K562 (cell line): Measurements from ENCODE around the gene FBRS. TPM values are rescaled to one million over a fixed set of nuclear protein-coding genes. Genes with fewer than 3 reads are reported as not detected.

Source experiments
- ATAC-seq: fragments of 200-7000 bp; cut with Tn5 transposase; 3 replicates; pipeline ENCODE4 v1.9.1; 2020; ENCODE audit warnings: moderate library complexity
- BruUV-seq: library from RNA; stranded (reverse); fragments of 400-500 nt; replicated peaks from 2 replicates; lab custom pipeline; 2021; lab: Mats Ljungman, UMichigan
- CTCF ChIA-PET: fragments of 300-600 bp; formaldehyde crosslinking; extraction: SDS; loops from one replicate; lab custom pipeline; 2021; ENCODE audit warnings: low intra/inter-chr PET ratio; lab: Yijun Ruan, JAX
- POLR2A ChIA-PET: fragments of 300-600, 350-650 bp; sonication (Branson Sonifier 250); formaldehyde crosslinking; extraction: SDS; loops from one replicate; lab custom pipeline; 2021; ENCODE audit warnings: antibody characterized with exemption, inconsistent platforms; lab: Yijun Ruan, JAX
- DNase-seq, 4 experiments: peaks; one replicate each; pipeline versions ENCODE4 v3.0.0 to v3.0.0-alpha.2; 2011 to 2018; ENCODE audit warnings: low spot score in 3 of 4, mixed read lengths in 3 of 4; ENCODE audit errors: extremely low read depth in 1 of 4
- FAIRE-seq: peaks from 2 replicates; lab custom pipeline; 2011; peaks lifted over from hg19 to GRCh38; lab: Jason Lieb, UNC
- H2AFZ ChIP-seq: 2 replicates; pipeline ENCODE4 v1.6.0; 2011; ENCODE audit warnings: low read depth, low read length, control low read depth, inconsistent platforms
- H3K27ac ChIP-seq: fragments of 200-600 bp; 3 replicates; pipeline ENCODE4 v1.8.0; 2011; ENCODE audit warnings: low read depth, mild to moderate bottlenecking, control low read depth, inconsistent platforms, low read length, moderate library complexity, mixed read lengths; ENCODE audit errors: extremely low read depth
- H3K27me3 ChIP-seq, 2 experiments: fragments of 300-600 bp in 1 of 2; 2 replicates in 1 of 2; 3 replicates in 1 of 2; pipeline versions ENCODE4 v1.6.0 to v1.8.0; 2011; ENCODE audit warnings: inconsistent platforms in 2 of 2, low read length in 2 of 2, mild to moderate bottlenecking in 1 of 2, mixed read lengths in 1 of 2, moderate library complexity in 1 of 2; ENCODE audit not compliant: control insufficient read depth in 2 of 2, insufficient read depth in 2 of 2
- H3K36me3 ChIP-seq: fragments of 300-600 bp; 3 replicates; pipeline ENCODE4 v1.8.0; 2011; ENCODE audit warnings: mild to moderate bottlenecking, low read length, inconsistent platforms; ENCODE audit not compliant: control insufficient read depth, insufficient read depth
- H3K4me1 ChIP-seq, 2 experiments: fragments of 200-600 bp in 1 of 2; replicated peaks in 1 of 2; 2 replicates in 1 of 2; 3 replicates in 1 of 2; pipeline versions ENCODE4 v1.5.1 to v1.8.0; 2011; ENCODE audit warnings: inconsistent platforms in 2 of 2, low read length in 2 of 2, mild to moderate bottlenecking in 1 of 2, mixed read lengths in 1 of 2, moderate library complexity in 1 of 2; ENCODE audit not compliant: control insufficient read depth in 2 of 2, insufficient read depth in 2 of 2
- H3K4me2 ChIP-seq: 2 replicates; pipeline ENCODE4 v1.6.1; 2011; ENCODE audit warnings: low read length, control low read depth, inconsistent platforms, mixed read lengths; ENCODE audit not compliant: insufficient read depth
- H3K4me3 ChIP-seq: fragments of 200-600 bp; sonication (generic), shearing (Covaris generic); 2 replicates; pipeline ENCODE4 v1.5.1; 2016; ENCODE audit warnings: control low read depth, inconsistent platforms
- H3K79me2 ChIP-seq: fragments of 200-600 bp; 3 replicates; pipeline ENCODE4 v1.8.0; 2011; ENCODE audit warnings: low read length, inconsistent platforms; ENCODE audit not compliant: control insufficient read depth, insufficient read depth
- H3K9ac ChIP-seq, 2 experiments: 2 replicates each; pipeline versions ENCODE4 v1.6.0 to v1.6.1; 2011; ENCODE audit warnings: low read depth in 2 of 2, low read length in 2 of 2, control low read depth in 1 of 2, inconsistent platforms in 1 of 2, mild to moderate bottlenecking in 1 of 2, mixed read lengths in 1 of 2; ENCODE audit not compliant: insufficient read depth in 1 of 2
- H3K9me1 ChIP-seq: one replicate; pipeline ENCODE4 v1.6.0; 2011; ENCODE audit warnings: inconsistent platforms, mild to moderate bottlenecking, low read length, moderate library complexity; ENCODE audit not compliant: control insufficient read depth, insufficient read depth
- H3K9me3 ChIP-seq: replicated peaks from 2 replicates; pipeline ENCODE4 v1.5.1; 2011; ENCODE audit warnings: low read depth, low read length, inconsistent platforms; ENCODE audit not compliant: control insufficient read depth, insufficient read depth
- H4K20me1 ChIP-seq: replicated peaks from 2 replicates; pipeline ENCODE4 v1.6.1; 2011; ENCODE audit warnings: low read length, inconsistent platforms, mixed read lengths; ENCODE audit not compliant: control insufficient read depth, insufficient read depth
- CTBP1 ChIP-seq: fragments of 450-650 bp; IDR thresholded peaks from 2 replicates; pipeline ENCODE4 v1.6.1; 2016; ENCODE audit warnings: borderline replicate concordance
- FOXM1 ChIP-seq, 2 experiments: fragments of 450-650 bp in 1 of 2; sonication (generic) in 1 of 2; formaldehyde crosslinking in 1 of 2; IDR thresholded peaks; 2 replicates each; pipeline versions ENCODE4 v1.6.1 to v1.9.0; 2017 to 2022; ENCODE audit warnings: low read depth in 2 of 2, mild to moderate bottlenecking in 2 of 2, missing genetic modification reagents in 1 of 2, moderate library complexity in 1 of 2
- FOXP1 ChIP-seq: sonication (generic); formaldehyde crosslinking; IDR thresholded peaks from 2 replicates; pipeline ENCODE4 v1.8.0; 2022; ENCODE audit warnings: mild to moderate bottlenecking, missing genetic modification reagents
- GABPB1 ChIP-seq: sonication (generic); formaldehyde crosslinking; IDR thresholded peaks from 2 replicates; pipeline ENCODE4 v1.8.0; 2022; ENCODE audit warnings: mild to moderate bottlenecking, missing genetic modification reagents
- HMGN3 ChIP-seq: IDR thresholded peaks from 2 replicates; pipeline ENCODE4 v1.6.1; 2011; ENCODE audit warnings: borderline replicate concordance, low read depth, mild to moderate bottlenecking, mixed read lengths, low read length; ENCODE audit not compliant: insufficient read length; ENCODE audit errors: extremely low read depth
- LCOR ChIP-seq: sonication (generic); formaldehyde crosslinking; IDR thresholded peaks from 2 replicates; pipeline ENCODE4 v1.8.0; 2022; ENCODE audit warnings: mild to moderate bottlenecking, missing genetic modification reagents
- NONO ChIP-seq, 2 experiments: fragments of 200-400 bp in 1 of 2; fragments of 450-650 bp in 1 of 2; formaldehyde crosslinking in 1 of 2; IDR thresholded peaks; 2 replicates each; pipeline ENCODE4 v1.6.1; 2017; ENCODE audit warnings: low read depth in 2 of 2, mild to moderate bottlenecking in 2 of 2, moderate library complexity in 2 of 2, low read length in 1 of 2
- NR1H2 ChIP-seq: sonication (generic); formaldehyde crosslinking; IDR thresholded peaks from 2 replicates; pipeline ENCODE4 v1.4.0; 2020; ENCODE audit warnings: mild to moderate bottlenecking, missing genetic modification reagents
- NR2C2 ChIP-seq, 2 experiments: fragments of 200-800 bp in 1 of 2; sonication (Bioruptor generic) in 1 of 2; sonication (generic) in 1 of 2; formaldehyde crosslinking in 1 of 2; IDR thresholded peaks; 2 replicates each; pipeline versions ENCODE4 v1.6.1 to v1.8.0; 2016 to 2022; ENCODE audit warnings: mild to moderate bottlenecking in 1 of 2, missing compliant biosample characterization in 1 of 2, missing genetic modification characterization in 1 of 2, missing genetic modification reagents in 1 of 2
- RBBP5 ChIP-seq: fragments of 200-600 bp; sonication (generic); IDR thresholded peaks from 2 replicates; pipeline ENCODE4 v1.6.1; 2012; ENCODE audit warnings: borderline replicate concordance, mild to moderate bottlenecking, low read length, control low read depth, inconsistent platforms; ENCODE audit not compliant: insufficient read depth, poor library complexity, severe bottlenecking
- STAT6 ChIP-seq: sonication (generic); formaldehyde crosslinking; IDR thresholded peaks from 2 replicates; pipeline ENCODE4 v1.8.1; 2023; ENCODE audit warnings: mild to moderate bottlenecking, missing genetic modification reagents
- ZBTB1 ChIP-seq: sonication (generic); formaldehyde crosslinking; IDR thresholded peaks from 2 replicates; pipeline ENCODE4 v1.8.1; 2023; ENCODE audit warnings: missing genetic modification reagents, low read depth, mild to moderate bottlenecking, borderline replicate concordance
- ZC3H8 ChIP-seq: fragments of 450-650 bp; IDR thresholded peaks from 2 replicates; pipeline ENCODE4 v1.6.1; 2017
- ZNF12 ChIP-seq: sonication (generic); formaldehyde crosslinking; IDR thresholded peaks from 2 replicates; pipeline ENCODE4 v1.4.0; 2020; ENCODE audit warnings: mild to moderate bottlenecking, missing genetic modification reagents
- WGBS: fragments of 100-300 bp; shearing (Covaris generic); methylation state at CpG from one replicate; pipeline ENCODE4 v1.1.6; 2016; ENCODE audit warnings: low coverage, mixed read lengths; ENCODE audit not compliant: insufficient coverage; ENCODE audit errors: missing lambda C conversion rate; 5-methylcytosine and 5-hydroxymethylcytosine counted together
- in situ Hi-C: fragments of 300-500 bp; cut with MboI; formaldehyde crosslinking; loops from 4 replicates; pipeline ENCODE4 v1.15.0; 2018; ENCODE audit warnings: inconsistent platforms, mixed read lengths
- intact Hi-C: fragments of 100-400 bp; cut with micrococcal nuclease; formaldehyde crosslinking; loops from 2 replicates; pipeline ENCODE4 v1.14.2; 2022
- polyA plus RNA-seq, 8 experiments: library from polyadenylated mRNA; depleted of rRNA in 4 of 8; stranded (reverse) in 5 of 8; unstranded in 3 of 8; fragments of >200 nt; fragmentation: Nextera tagmentation in 2 of 8; fragmentation: Illumina TruSeq in 1 of 8; extraction: Ambion mirVana in 2 of 8; extraction: Trizol in 1 of 8; gene quantifications; 2 replicates each; pipeline versions ENCODE4 v1.2.1 to v1.2.3, GENCODE V29; 2011 to 2014; ENCODE audit warnings: inconsistent platforms in 1 of 8, missing spikeins in 1 of 8
- total RNA-seq, 7 experiments: library from RNA; depleted of rRNA in 6 of 7; stranded (reverse); fragments of >200 nt in 6 of 7; fragmentation: Illumina TruSeq in 2 of 7; extraction: Trizol in 2 of 7; gene quantifications; 2 replicates each; pipeline versions ENCODE4 v1.2.1 to v1.2.3, GENCODE V29; 2011 to 2021; ENCODE audit warnings: low replicate concordance in 1 of 7

The FBRS gene
- total and polyA plus RNA-seq, 9 of the 15 experiments (the other 6 are each of a cell fraction or from before 2014, with no cell fraction given), result 0.32 to 59.5 (median 13.1) TPM

- in situ Hi-C loops, result no loop called here
- peaks cover 42% of the 10 kb centered on the region; the same call in 2 of the 3 replicates for H3K36me3 ChIP-seq
- peak overlapping the region; percentile 88 for H2AFZ ChIP-seq
- DNase-seq (peak; percentile 57 to 70 (median 66)), ATAC-seq (peak; percentile 80), FAIRE-seq (peak; percentile 29)
- no peaks in the 10 kb centered on the region for H3K9me3 ChIP-seq
- no peaks in the 10 kb centered on the region for H4K20me1 ChIP-seq
- no peaks in the 10 kb centered on the region for H3K27me3 ChIP-seq
- CTCF ChIA-PET, result no interaction called here
- peak overlapping the region; percentile 87 for H3K4me2 ChIP-seq
- H3K9me1 ChIP-seq, result no peaks in the 10 kb centered on the region
- intact Hi-C loops, result no loop called here
- H3K9ac ChIP-seq, result peak overlapping the region; percentile 96 to 100
- peak overlapping the region; percentile 71 for H3K4me3 ChIP-seq
- no TSS peak for BruUV-seq
- peak overlapping the region; percentile 93 for H3K27ac ChIP-seq
- peaks cover 17% of the 10 kb centered on the region for H3K79me2 ChIP-seq
- POLR2A ChIA-PET, result interaction anchor here (0.6 to 2.3 kb wide), 22 partner anchors 7 to 236 kb away, joined by 3 to 13 read pairs (median 4); partner anchors contain the start of genes DCTPP1, SEPHS2, ZNF764 and ZNF785
- WGBS, result 4% methylated on average over 38 of the region's 40 CpGs
- H3K4me1 ChIP-seq, result peaks cover 7 to 26% of the 10 kb centered on the region in 2 experiments
- TF ChIP-seq HMGN3, result peak; percentile 60
- TF ChIP-seq STAT6, result 0 out of 2 replicates have a peak, but pooled peaks have one; percentile 21
- TF ChIP-seq NR2C2 (CRISPR knock-in tag; IDR thresholded peaks at IDR 0.05), result 0 out of 2 replicates have a peak, but pooled peaks have one; percentile 36
- no peak for TF ChIP-seq NR2C2 (tag; IDR thresholded peaks at IDR 0.05)
- peak; percentile 80 for TF ChIP-seq RBBP5
- peak; percentile 73; the same call in 1 of the 2 replicates for TF ChIP-seq ZNF12
- TF ChIP-seq NONO (IDR thresholded peaks at IDR 0.05; ENCODE audit: low read depth in 2 of 2, low read length in 1 of 2), result 0 out of 4 replicates have a peak, but pooled peaks of 1 of the 2 experiments have one; percentile 18
- peak; percentile 77; the same call in 1 of the 2 replicates for TF ChIP-seq NR1H2
- TF ChIP-seq FOXP1, result 0 out of 2 replicates have a peak, but pooled peaks have one; percentile 23
- peak; percentile 30; the same call in 1 of the 2 replicates for TF ChIP-seq GABPB1 (CRISPR knock-in tag)
- TF ChIP-seq CTBP1, result peak; percentile 63; the same call in 1 of the 2 replicates
- TF ChIP-seq FOXM1 (IDR thresholded peaks at IDR 0.05; ENCODE audit: low read depth), result no peak
- no peak for TF ChIP-seq FOXM1 (CRISPR knock-in tag; IDR thresholded peaks at IDR 0.05; ENCODE audit: low read depth)
- 0 out of 2 replicates have a peak, but pooled peaks have one; percentile 51 for TF ChIP-seq LCOR
- no peak for TF ChIP-seq ZC3H8
- 0 out of 2 replicates have a peak, but pooled peaks have one; percentile 52 for TF ChIP-seq ZBTB1 (CRISPR knock-in tag)
Measured at GRCh38 chr16:30609002-30609925, 49.0 kb upstream of the FBRS start.
